H9 (cell line): Measurements from ENCODE around the gene AGO3. TPM values are rescaled to one million over a fixed set of nuclear protein-coding genes. Genes with fewer than 3 reads are reported as not detected.

Source experiments
- DNase-seq: peaks from one replicate; pipeline ENCODE4 v3.0.0-alpha.2; 2017
- H2AFZ ChIP-seq: one replicate; pipeline ENCODE4 v1.6.1; 2013; ENCODE audit warnings: mild to moderate bottlenecking, low read length, control low read depth, moderate library complexity
- H2AK5ac ChIP-seq: 2 replicates; pipeline ENCODE4 v1.6.1; 2013; ENCODE audit warnings: low read length, control low read depth, mixed read lengths; ENCODE audit not compliant: insufficient read length
- H2BK120ac ChIP-seq: one replicate; pipeline ENCODE4 v1.6.1; 2013; ENCODE audit warnings: low read depth, mild to moderate bottlenecking, low read length, control low read depth, inconsistent platforms; ENCODE audit not compliant: poor library complexity, severe bottlenecking
- H2BK12ac ChIP-seq: 2 replicates; pipeline ENCODE4 v1.6.1; 2013; ENCODE audit warnings: low read length, control low read depth, mixed read lengths, low read depth; ENCODE audit not compliant: insufficient read length
- H2BK15ac ChIP-seq: 2 replicates; pipeline ENCODE4 v1.6.1; 2013; ENCODE audit warnings: low read depth, low read length, control low read depth
- H2BK20ac ChIP-seq: one replicate; pipeline ENCODE4 v1.6.1; 2013; ENCODE audit warnings: low read depth, mild to moderate bottlenecking, low read length, control low read depth, inconsistent platforms; ENCODE audit not compliant: poor library complexity, severe bottlenecking
- H2BK5ac ChIP-seq: 2 replicates; pipeline ENCODE4 v1.6.1; 2013; ENCODE audit warnings: low read length, control low read depth, mixed read lengths; ENCODE audit not compliant: insufficient read length
- H3K14ac ChIP-seq: 2 replicates; pipeline ENCODE4 v1.6.1; 2013; ENCODE audit warnings: low read length, control low read depth; ENCODE audit not compliant: insufficient read depth
- H3K18ac ChIP-seq: 2 replicates; pipeline ENCODE4 v1.6.1; 2013; ENCODE audit warnings: low read depth, mild to moderate bottlenecking, mixed read lengths, low read length, control low read depth; ENCODE audit not compliant: insufficient read length
- H3K23ac ChIP-seq: 2 replicates; pipeline ENCODE4 v1.6.1; 2013; ENCODE audit warnings: low read length, control low read depth, mixed read lengths, low read depth; ENCODE audit not compliant: insufficient read length
- H3K23me2 ChIP-seq: 2 replicates; pipeline ENCODE4 v1.6.1; 2013; ENCODE audit warnings: low read depth, mild to moderate bottlenecking, mixed read lengths, low read length, control low read depth; ENCODE audit not compliant: insufficient read length, poor library complexity, severe bottlenecking
- H3K27ac ChIP-seq: 2 replicates; pipeline ENCODE4 v1.5.1; 2013; ENCODE audit warnings: low read length, control low read depth, mixed read lengths, low read depth; ENCODE audit not compliant: insufficient read length
- H3K27me3 ChIP-seq: 2 replicates; pipeline ENCODE4 v1.6.1; 2013; ENCODE audit warnings: low read length, control low read depth, inconsistent platforms; ENCODE audit not compliant: insufficient read depth
- H3K4ac ChIP-seq: 2 replicates; pipeline ENCODE4 v1.6.1; 2013; ENCODE audit warnings: low read depth, mild to moderate bottlenecking, control low read depth, inconsistent platforms, low read length, moderate library complexity
- H3K4me1 ChIP-seq: 2 replicates; pipeline ENCODE4 v1.6.1; 2013; ENCODE audit warnings: low read length, control low read depth, inconsistent platforms; ENCODE audit not compliant: insufficient read depth
- H3K4me2 ChIP-seq: 2 replicates; pipeline ENCODE4 v1.6.1; 2013; ENCODE audit warnings: low read length, control low read depth, mixed read lengths; ENCODE audit not compliant: insufficient read length, insufficient read depth
- H3K56ac ChIP-seq: 2 replicates; pipeline ENCODE4 v1.6.1; 2013; ENCODE audit warnings: low read depth, mild to moderate bottlenecking, mixed read lengths, low read length, control low read depth; ENCODE audit not compliant: insufficient read length
- H3K79me1 ChIP-seq: 2 replicates; pipeline ENCODE4 v1.6.1; 2013; ENCODE audit warnings: low read depth, mild to moderate bottlenecking, moderate library complexity, low read length, control low read depth, inconsistent platforms; ENCODE audit not compliant: insufficient read depth, poor library complexity, severe bottlenecking
- H3K79me2 ChIP-seq: 2 replicates; pipeline ENCODE4 v1.6.1; 2013; ENCODE audit warnings: low read length, control low read depth, inconsistent platforms; ENCODE audit not compliant: insufficient read depth
- H3K9ac ChIP-seq: 2 replicates; pipeline ENCODE4 v1.6.1; 2013; ENCODE audit warnings: low read length, control low read depth, mixed read lengths; ENCODE audit not compliant: insufficient read length; ENCODE audit errors: extremely low read depth
- H3K9me3 ChIP-seq: one replicate; pipeline ENCODE4 v1.6.1; 2013; ENCODE audit warnings: low read depth, low read length, inconsistent platforms; ENCODE audit not compliant: control insufficient read depth
- H3T11ph ChIP-seq: one replicate; pipeline ENCODE4 v1.6.1; 2013; ENCODE audit warnings: mild to moderate bottlenecking, low read length, control low read depth, inconsistent platforms
- H4K20me1 ChIP-seq: one replicate; pipeline ENCODE4 v1.6.1; 2013; ENCODE audit not compliant: control insufficient read depth, insufficient read length, insufficient read depth
- H4K5ac ChIP-seq: 2 replicates; pipeline ENCODE4 v1.6.1; 2013; ENCODE audit warnings: low read depth, mild to moderate bottlenecking, mixed read lengths, low read length, control low read depth; ENCODE audit not compliant: insufficient read length
- H4K8ac ChIP-seq: replicated peaks from 2 replicates; pipeline ENCODE4 v1.6.1; 2013; ENCODE audit warnings: low read length, control low read depth, mixed read lengths, low read depth; ENCODE audit not compliant: insufficient read length
- H4K91ac ChIP-seq: 2 replicates; pipeline ENCODE4 v1.6.1; 2013; ENCODE audit warnings: low read depth, mild to moderate bottlenecking, moderate library complexity, mixed read lengths, low read length, control low read depth; ENCODE audit not compliant: insufficient read length
- H3K27ac Mint-ChIP-seq, 3 experiments: 2 replicates in 2 of 3; 3 replicates in 1 of 3; pipeline ENCODE4 v1.8.0; 2020 to 2021; ENCODE audit warnings: mixed read lengths in 3 of 3, mild to moderate bottlenecking in 1 of 3, moderate library complexity in 1 of 3
- H3K27me3 Mint-ChIP-seq: 2 replicates; pipeline ENCODE4 v1.8.0; 2021; ENCODE audit warnings: low read depth, mild to moderate bottlenecking, moderate library complexity, mixed read lengths
- H3K36me3 Mint-ChIP-seq, 3 experiments: 2 replicates in 2 of 3; 3 replicates in 1 of 3; pipeline ENCODE4 v1.8.0; 2020 to 2021; ENCODE audit warnings: low read depth in 3 of 3, mixed read lengths in 3 of 3; ENCODE audit not compliant: insufficient read depth in 1 of 3
- H3K4me1 Mint-ChIP-seq, 2 experiments: 2 replicates each; pipeline ENCODE4 v1.8.0; 2020; ENCODE audit warnings: mixed read lengths in 2 of 2
- H3K4me3 Mint-ChIP-seq, 2 experiments: 2 replicates in 1 of 2; 3 replicates in 1 of 2; pipeline ENCODE4 v1.8.0; 2020 to 2021; ENCODE audit warnings: mild to moderate bottlenecking in 2 of 2, mixed read lengths in 2 of 2, moderate library complexity in 1 of 2
- H3K9me3 Mint-ChIP-seq, 2 experiments: 2 replicates in 1 of 2; 3 replicates in 1 of 2; pipeline ENCODE4 v1.8.0; 2020; ENCODE audit warnings: mild to moderate bottlenecking in 2 of 2, mixed read lengths in 2 of 2, moderate library complexity in 1 of 2
- WGBS: extraction: QIAGEN DNeasy Blood & Tissue Kit; methylation state at CpG from one replicate; pipeline ENCODE4 v1.1.7; 2013; ENCODE audit warnings: missing lambda C conversion rate, low lambda C conversion rate, mixed read lengths; ENCODE audit not compliant: insufficient read length; ENCODE audit errors: extremely low coverage; 5-methylcytosine and 5-hydroxymethylcytosine counted together
- total RNA-seq: library from RNA; stranded (reverse); gene quantifications from 2 replicates; pipeline ENCODE4 v1.2.1, GENCODE V29; 2021
- TF ChIP-seq, protein P1 (sequence below): fragments of 200-600 bp; sonication (generic); conservative IDR thresholded peaks from 3 replicates; pipeline ENCODE4 v1.8.0; 2021; ENCODE audit warnings: antibody characterized with exemption, mild to moderate bottlenecking

The AGO3 gene
- total RNA-seq, 1 experiment from 2014 or later, result 27.0 TPM

DNA sequence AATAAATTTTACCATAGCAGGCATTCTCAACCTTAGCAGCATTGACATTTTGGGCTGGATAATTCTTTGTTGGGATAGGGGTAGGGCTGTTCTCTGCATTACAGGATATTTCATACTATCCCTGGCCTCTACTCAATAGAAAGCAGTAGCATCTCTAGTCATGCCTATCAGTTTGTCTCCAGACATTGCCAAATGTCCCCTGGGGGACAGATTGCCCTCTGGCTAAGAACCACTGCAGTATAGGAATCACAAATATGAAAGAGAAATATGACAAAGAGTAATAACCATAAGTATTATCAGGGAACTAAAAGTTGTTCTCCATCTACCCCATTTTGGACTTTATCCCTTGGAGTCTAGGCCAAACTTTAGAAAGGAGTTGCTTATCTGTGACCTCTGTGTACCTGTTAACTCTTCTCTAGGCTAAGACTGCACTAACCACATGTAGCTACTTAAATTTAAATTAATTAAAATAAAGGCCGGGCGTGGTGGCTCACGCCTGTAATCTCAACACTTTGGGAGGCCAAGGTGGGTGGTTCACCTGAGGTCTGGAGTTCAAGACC lies 76.1 kb downstream of the AGO3 start:
- H2AFZ ChIP-seq, result no peak overlapping the region
- no peak overlapping the region for H3K56ac ChIP-seq
- TF ChIP-seq, protein P1, sequence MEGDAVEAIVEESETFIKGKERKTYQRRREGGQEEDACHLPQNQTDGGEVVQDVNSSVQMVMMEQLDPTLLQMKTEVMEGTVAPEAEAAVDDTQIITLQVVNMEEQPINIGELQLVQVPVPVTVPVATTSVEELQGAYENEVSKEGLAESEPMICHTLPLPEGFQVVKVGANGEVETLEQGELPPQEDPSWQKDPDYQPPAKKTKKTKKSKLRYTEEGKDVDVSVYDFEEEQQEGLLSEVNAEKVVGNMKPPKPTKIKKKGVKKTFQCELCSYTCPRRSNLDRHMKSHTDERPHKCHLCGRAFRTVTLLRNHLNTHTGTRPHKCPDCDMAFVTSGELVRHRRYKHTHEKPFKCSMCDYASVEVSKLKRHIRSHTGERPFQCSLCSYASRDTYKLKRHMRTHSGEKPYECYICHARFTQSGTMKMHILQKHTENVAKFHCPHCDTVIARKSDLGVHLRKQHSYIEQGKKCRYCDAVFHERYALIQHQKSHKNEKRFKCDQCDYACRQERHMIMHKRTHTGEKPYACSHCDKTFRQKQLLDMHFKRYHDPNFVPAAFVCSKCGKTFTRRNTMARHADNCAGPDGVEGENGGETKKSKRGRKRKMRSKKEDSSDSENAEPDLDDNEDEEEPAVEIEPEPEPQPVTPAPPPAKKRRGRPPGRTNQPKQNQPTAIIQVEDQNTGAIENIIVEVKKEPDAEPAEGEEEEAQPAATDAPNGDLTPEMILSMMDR, result no peak
- no peaks in the 10 kb centered on the region for H3K79me2 ChIP-seq
- no peak overlapping the region for H2AK5ac ChIP-seq
- H3K23me2 ChIP-seq, result no peaks in the 10 kb centered on the region
- no CpG with 5 or more reads among the region's 3 CpGs for WGBS
- no peak overlapping the region for H2BK20ac ChIP-seq
- Mint-ChIP-seq H3K27me3 (no peaks in the 10 kb centered on the region), H3K36me3 (peaks cover 0 to 9% (median 4%) of the 10 kb centered on the region in 3 experiments; a peak in 2 of 7 replicates), H3K4me1 (peaks cover 0 to 4% of the 10 kb centered on the region in 2 experiments; a peak in 2 of 4 replicates), H3K27ac (no peak overlapping the region), H3K9me3 (no peaks in the 10 kb centered on the region), H3K4me3 (no peak overlapping the region)
- no peak overlapping the region for H3T11ph ChIP-seq
- H3K4me1 ChIP-seq, result no peaks in the 10 kb centered on the region
- H2BK5ac ChIP-seq, result no peak overlapping the region
- no peak overlapping the region for H3K27ac ChIP-seq
- H3K9ac ChIP-seq, result no peak overlapping the region
- no peak overlapping the region for H2BK15ac ChIP-seq
- H3K23ac ChIP-seq, result no peak overlapping the region
- H3K79me1 ChIP-seq, result no peaks in the 10 kb centered on the region
- no peak overlapping the region for H2BK12ac ChIP-seq
- no peaks in the 10 kb centered on the region for H3K27me3 ChIP-seq
- H2BK120ac ChIP-seq, result no peak overlapping the region
- no peak overlapping the region for H3K4ac ChIP-seq
- no peak overlapping the region for H3K14ac ChIP-seq
- H3K18ac ChIP-seq, result no peak overlapping the region
- H3K4me2 ChIP-seq, result no peak overlapping the region
- H4K20me1 ChIP-seq, result no peaks in the 10 kb centered on the region
- no peaks in the 10 kb centered on the region for H3K9me3 ChIP-seq
- no peak for DNase-seq
- no peak overlapping the region for H4K5ac ChIP-seq
- H4K8ac ChIP-seq, result no peak overlapping the region
- H4K91ac ChIP-seq, result no peak overlapping the region
